PC-3 (cell line): Measurements from ENCODE around the gene ATP6AP1. TPM values are rescaled to one million over a fixed set of nuclear protein-coding genes. Genes with fewer than 3 reads are reported as not detected.

ENCODE experiments used
- ATAC-seq: fragments of 200-7000 bp; cut with Tn5 transposase; 2 replicates; pipeline ENCODE4 v1.9.1; 2020; ENCODE audit warnings: mild to moderate bottlenecking, moderate library complexity
- BruUV-seq: library from RNA; stranded (reverse); fragments of 400-500 nt; replicated peaks from 2 replicates; lab custom pipeline; 2021; lab: Mats Ljungman, UMichigan
- CTCF ChIA-PET: fragments of 300-600 bp; sonication (Branson Sonifier 250); formaldehyde crosslinking; loops from one replicate; lab custom pipeline; 2022; ENCODE audit warnings: antibody characterized with exemption; lab: Charles Lee
- POLR2A ChIA-PET: fragments of 300-600 bp; sonication (Branson Sonifier 250); formaldehyde crosslinking; loops from one replicate; lab custom pipeline; 2022; ENCODE audit warnings: antibody characterized with exemption; ENCODE audit not compliant: unreplicated experiment; lab: Charles Lee
- DNase-seq: peaks from one replicate; pipeline ENCODE4 v3.0.0-alpha.2; 2015
- H2AFZ ChIP-seq: fragments of 300-600 bp; sonication (generic); 2 replicates; pipeline ENCODE4 v1.6.0; 2016; ENCODE audit warnings: antibody characterized with exemption, low read length
- H3F3A ChIP-seq: fragments of 300-600 bp; sonication (generic); one replicate; pipeline ENCODE4 v1.6.0; 2017; ENCODE audit warnings: antibody characterized with exemption, low read length, control low read depth, mild to moderate bottlenecking; ENCODE audit not compliant: unreplicated experiment
- H3K27ac ChIP-seq: fragments of 300-600 bp; sonication (generic); 2 replicates; pipeline ENCODE4 v1.5.1; 2016; ENCODE audit warnings: mild to moderate bottlenecking, low read length
- H3K27me3 ChIP-seq: fragments of 300-600 bp; sonication (generic); 2 replicates; pipeline ENCODE4 v1.6.1; 2016; ENCODE audit warnings: low read length, mixed read lengths
- H3K36me3 ChIP-seq: fragments of 300-600 bp; sonication (generic); 2 replicates; pipeline ENCODE4 v1.6.1; 2016; ENCODE audit warnings: low read depth, mixed run types, low read length, mixed read lengths
- H3K4me1 ChIP-seq: fragments of 300-600 bp; sonication (generic); 2 replicates; pipeline ENCODE4 v1.5.1; 2016; ENCODE audit warnings: low read length; ENCODE audit not compliant: insufficient read depth
- H3K4me2 ChIP-seq: fragments of 300-600 bp; sonication (generic); 2 replicates; pipeline ENCODE4 v1.6.0; 2016; ENCODE audit warnings: low read length
- H3K4me3 ChIP-seq: fragments of 300-600 bp; sonication (generic); 2 replicates; pipeline ENCODE4 v1.5.1; 2016; ENCODE audit warnings: mild to moderate bottlenecking, low read length, mixed read lengths
- H3K79me2 ChIP-seq: fragments of 300-600 bp; sonication (generic); 2 replicates; pipeline ENCODE4 v1.6.1; 2017; ENCODE audit warnings: low read length, mixed read lengths
- H3K9ac ChIP-seq: fragments of 300-600 bp; sonication (generic); 2 replicates; pipeline ENCODE4 v1.6.0; 2016; ENCODE audit warnings: mild to moderate bottlenecking, low read length
- H3K9me2 ChIP-seq: fragments of 300-600 bp; sonication (generic); replicated peaks from 2 replicates; pipeline ENCODE4 v1.6.1; 2016; ENCODE audit warnings: mixed run types, low read length, mixed read lengths
- H3K9me3 ChIP-seq: fragments of 300-600 bp; sonication (generic); 2 replicates; pipeline ENCODE4 v1.6.1; 2016; ENCODE audit warnings: low read length, mixed read lengths
- H4K20me1 ChIP-seq: fragments of 300-600 bp; sonication (generic); 2 replicates; pipeline ENCODE4 v1.6.1; 2016; ENCODE audit warnings: low read length, mixed read lengths
- CTCF ChIP-seq: fragments of 300-600 bp; sonication (generic); conservative IDR thresholded peaks from 2 replicates; pipeline ENCODE4 v1.5.1; 2017; ENCODE audit warnings: antibody characterized with exemption, low read depth, mild to moderate bottlenecking, low read length
- EZH2 ChIP-seq: fragments of 300-600 bp; sonication (generic); IDR thresholded peaks from one replicate; pipeline ENCODE4 v1.6.1; 2017; ENCODE audit warnings: antibody characterized with exemption, mild to moderate bottlenecking, low read length; ENCODE audit not compliant: unreplicated experiment
- EZH2phosphoT487 ChIP-seq: fragments of 300-600 bp; sonication (generic); IDR thresholded peaks from 2 replicates; pipeline ENCODE4 v1.6.1; 2018; ENCODE audit warnings: mild to moderate bottlenecking, antibody characterized with exemption, low read length, borderline replicate concordance
- intact Hi-C: fragments of 100-400 bp; cut with micrococcal nuclease; formaldehyde crosslinking; loops from 2 replicates; pipeline ENCODE4 v1.9.0; 2023
- total RNA-seq: library from RNA; depleted of rRNA; stranded (reverse); fragments of >200 nt; gene quantifications from 2 replicates; pipeline ENCODE4 v1.2.3, GENCODE V29; 2014

The ATP6AP1 gene
- total RNA-seq, 1 experiment from 2014 or later: 68.7 TPM

- Histone ChIP-seq H3K27ac (no peak overlapping the region), H3K27me3 (no peaks in the 10 kb centered on the region), H3K79me2 (peaks cover 39% of the 10 kb centered on the region), H3K9me2 (no peaks in the 10 kb centered on the region), H3K4me1 (peaks cover 21% of the 10 kb centered on the region), H3F3A (no peaks in the 10 kb centered on the region), H3K4me2 (peak overlapping the region; percentile 98), H3K9me3 (no peaks in the 10 kb centered on the region), H4K20me1 (peaks cover 11% of the 10 kb centered on the region), H3K9ac (peak overlapping the region; percentile 70), H3K4me3 (peak overlapping the region; percentile 85), H2AFZ (no peak overlapping the region), H3K36me3 (peaks cover 4% of the 10 kb centered on the region; the same call in 1 of the 2 replicates)
- ChIA-PET CTCF (no interaction called here), POLR2A (no interaction called here)
- intact Hi-C loops: no loop called here
- ATAC-seq (no peak; the same call in 1 of the 2 replicates), DNase-seq (no peak)
- TSS peak; percentile 6 for BruUV-seq
- TF ChIP-seq CTCF (no peak), EZH2phosphoT487 (no peak), EZH2 (no peak)
Observed at GRCh38 chrX:154437971-154438893, 9.8 kb downstream of the ATP6AP1 start.

GRCh38 chrX:154439841-154440240 lies 11.4 kb downstream of the ATP6AP1 start:
- no peak overlapping the region for H3K27ac ChIP-seq
- no peak overlapping the region for H3K4me2 ChIP-seq
- peaks cover 45% of the 10 kb centered on the region for H3K79me2 ChIP-seq
- peaks cover 29% of the 10 kb centered on the region for H3K4me1 ChIP-seq
- ATAC-seq (no peak), DNase-seq (no peak)
- no peaks in the 10 kb centered on the region for H3K27me3 ChIP-seq
- peaks cover 11% of the 10 kb centered on the region for H4K20me1 ChIP-seq
- no peaks in the 10 kb centered on the region for H3F3A ChIP-seq
- ChIA-PET CTCF (no interaction called here), POLR2A (no interaction called here)
- no peak overlapping the region for H3K4me3 ChIP-seq
- BruUV-seq: no TSS peak
- no peaks in the 10 kb centered on the region for H3K9me2 ChIP-seq
- H2AFZ ChIP-seq: no peak overlapping the region
- H3K9ac ChIP-seq: no peak overlapping the region
- H3K9me3 ChIP-seq: no peaks in the 10 kb centered on the region
- intact Hi-C loops: loop anchor here (5.0 kb wide), 1 partner anchor 37 kb away; the partner anchor contains the start of gene LAGE3
- TF ChIP-seq EZH2phosphoT487 (no peak), EZH2 (no peak), CTCF (no peak)
- peaks cover 4% of the 10 kb centered on the region; the same call in 1 of the 2 replicates for H3K36me3 ChIP-seq
